ENCODE results near the gene DPF3. TPM values are rescaled to one million over a fixed set of nuclear protein-coding genes. Genes with fewer than 3 reads are reported as not detected.

Gene DPF3
- total RNA-seq, 1 donor from 2014 or later, result 0.86 TPM

GRCh38 chr14:72619881-72620280 is 274.0 kb downstream of the DPF3 start:
- H3K4me3 ChIP-seq (ENCODE audit: low read depth, low read length), result no peak overlapping the region
- TF ChIP-seq CTCF (conservative IDR thresholded peaks at IDR 0.05; ENCODE audit: low read depth, low read length), result no peak
- no peak for DNase-seq (ENCODE audit: low read depth)

GRCh38 chr14:72619111-72619571 is 274.8 kb downstream of the DPF3 start:
- DNase-seq (ENCODE audit: low read depth), result no peak
- H3K4me3 ChIP-seq (ENCODE audit: low read depth, low read length), result no peak overlapping the region
- no peak for TF ChIP-seq CTCF (conservative IDR thresholded peaks at IDR 0.05; ENCODE audit: low read depth, low read length)

- no peak for TF ChIP-seq CTCF (conservative IDR thresholded peaks at IDR 0.05; ENCODE audit: low read depth, low read length)
- no peak overlapping the region for H3K4me3 ChIP-seq (ENCODE audit: low read depth, low read length)
- no peak for DNase-seq (ENCODE audit: low read depth)
Observed at GRCh38 chr14:72618424-72618823, 275.5 kb downstream of the DPF3 start.

- no peak for TF ChIP-seq CTCF (conservative IDR thresholded peaks at IDR 0.05; ENCODE audit: low read depth, low read length)
- DNase-seq (ENCODE audit: low read depth), result no peak
- H3K4me3 ChIP-seq (ENCODE audit: low read depth, low read length), result no peak overlapping the region
Observed at GRCh38 chr14:72617391-72618031, 276.4 kb downstream of the DPF3 start.

GRCh38 chr14:72616811-72617210 is 277.1 kb downstream of the DPF3 start:
- no peak for DNase-seq (ENCODE audit: low read depth)
- no peak overlapping the region for H3K4me3 ChIP-seq (ENCODE audit: low read depth, low read length)
- TF ChIP-seq CTCF (conservative IDR thresholded peaks at IDR 0.05; ENCODE audit: low read depth, low read length), result no peak

- H3K4me3 ChIP-seq (ENCODE audit: low read depth, low read length), result no peak overlapping the region
- DNase-seq (ENCODE audit: low read depth), result no peak
- no peak for TF ChIP-seq CTCF (conservative IDR thresholded peaks at IDR 0.05; ENCODE audit: low read depth, low read length)
Observed at GRCh38 chr14:72616294-72616693, 277.6 kb downstream of the DPF3 start.

GRCh38 chr14:72615451-72616121 is 278.3 kb downstream of the DPF3 start:
- no peak for TF ChIP-seq CTCF (conservative IDR thresholded peaks at IDR 0.05; ENCODE audit: low read depth, low read length)
- no peak overlapping the region for H3K4me3 ChIP-seq (ENCODE audit: low read depth, low read length)
- DNase-seq (ENCODE audit: low read depth), result no peak

All from epithelial cell of proximal tubule (primary cell).